ENCODE results near the gene ANAPC7.
"Not testable (repeated sequence)": the region's sequence is repeated elsewhere in the genome, so short reads cannot be mapped to it uniquely, and the experiment has no call there.

The ANAPC7 gene

DNA sequence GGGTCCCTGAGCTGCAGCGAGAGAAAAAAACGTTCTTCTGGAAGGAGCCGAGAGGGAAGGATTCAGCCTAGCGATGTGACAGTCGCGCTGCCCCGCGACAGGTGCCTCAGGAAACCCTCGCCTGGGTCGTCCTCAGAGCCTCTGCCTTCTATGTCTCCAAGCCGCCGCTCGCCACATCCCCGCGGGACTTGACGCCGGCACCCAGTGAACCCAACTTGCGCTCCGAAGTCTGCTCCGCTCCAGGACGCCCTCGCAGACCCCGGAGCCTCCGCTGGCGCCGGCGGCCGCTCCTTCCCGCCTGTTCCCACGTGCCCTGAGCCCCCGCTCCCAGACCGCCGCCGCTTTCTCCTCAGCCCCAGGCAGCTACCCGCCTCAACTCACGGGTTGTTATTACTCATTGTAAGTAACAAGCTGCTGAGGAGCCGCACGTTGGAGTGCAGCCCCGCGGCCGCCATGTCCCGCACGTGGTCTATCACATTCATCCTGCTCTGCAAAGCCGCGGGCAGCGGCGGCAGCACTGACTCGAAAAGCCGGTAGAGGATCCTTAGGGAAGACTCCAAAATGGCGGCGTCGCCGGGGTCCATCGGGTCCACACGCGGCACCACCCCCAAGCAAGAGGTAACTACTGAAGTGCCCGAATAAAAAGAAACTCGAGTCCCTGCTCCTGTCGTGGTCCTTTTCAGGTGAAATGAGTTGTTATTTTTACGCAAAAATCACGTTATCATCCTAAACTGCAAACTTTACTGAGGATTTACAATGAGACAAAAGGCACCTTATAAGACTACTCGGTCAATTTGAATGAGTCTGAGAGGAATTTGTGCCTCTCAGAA lies at the start of gene ANAPC7:
TSS of gene ANAPC7 (minus strand) at position 563 of the 830 bp plus-strand sequence. CDS start at position 482, 81 bp downstream.
- DNase-seq (ENCODE audit: low spot score): peak; percentile 94

GRCh38 chr12:110451263-110451662 lies 47.8 kb upstream of the ANAPC7 start:
- no peak for DNase-seq (ENCODE audit: low spot score)

DNA sequence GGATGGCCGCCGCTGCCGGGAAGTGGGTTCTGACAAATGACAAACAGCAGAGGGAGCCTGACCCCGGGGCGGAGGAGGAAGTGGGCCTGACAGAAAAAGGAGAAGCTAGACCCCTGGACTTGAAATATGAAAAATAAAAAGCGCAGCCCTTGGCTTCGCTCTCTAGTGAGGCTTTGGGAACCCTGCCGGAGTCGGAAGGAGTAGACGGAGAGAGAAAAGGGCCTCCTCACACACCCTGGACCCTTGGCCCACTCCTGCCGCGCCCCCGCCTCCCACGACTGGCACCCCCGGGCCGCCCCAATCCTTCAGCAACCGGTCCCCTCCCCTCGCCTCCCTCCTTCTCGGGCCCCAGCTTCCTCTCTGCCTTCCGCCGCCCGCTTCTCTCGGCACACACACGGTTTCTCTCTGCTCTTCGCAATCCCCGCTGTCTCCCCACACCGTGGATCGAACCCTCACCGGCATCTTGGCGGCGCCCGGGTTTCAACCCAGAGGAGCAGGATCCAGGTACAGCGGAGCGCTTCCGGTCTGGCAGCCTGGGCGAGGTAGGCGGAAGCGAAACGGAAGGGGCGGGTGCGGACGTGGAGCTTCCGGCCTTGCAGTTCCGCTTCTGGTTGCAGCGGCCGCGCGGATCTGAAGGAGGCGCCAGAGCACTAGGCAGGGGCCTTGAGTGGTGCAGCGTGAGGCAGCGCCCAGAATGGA lies 46.4 kb upstream of the ANAPC7 start, which contains the start of gene ARPC3:
TSS of gene ARPC3 (minus strand) at position 539 of the 699 bp plus-strand sequence. CDS start at position 462, 77 bp downstream.
- peak; percentile 91 for DNase-seq (ENCODE audit: low spot score)

GRCh38 chr12:110444455-110444854 lies 40.9 kb upstream of the ANAPC7 start:
- no peak for DNase-seq (ENCODE audit: low spot score)

DNA sequence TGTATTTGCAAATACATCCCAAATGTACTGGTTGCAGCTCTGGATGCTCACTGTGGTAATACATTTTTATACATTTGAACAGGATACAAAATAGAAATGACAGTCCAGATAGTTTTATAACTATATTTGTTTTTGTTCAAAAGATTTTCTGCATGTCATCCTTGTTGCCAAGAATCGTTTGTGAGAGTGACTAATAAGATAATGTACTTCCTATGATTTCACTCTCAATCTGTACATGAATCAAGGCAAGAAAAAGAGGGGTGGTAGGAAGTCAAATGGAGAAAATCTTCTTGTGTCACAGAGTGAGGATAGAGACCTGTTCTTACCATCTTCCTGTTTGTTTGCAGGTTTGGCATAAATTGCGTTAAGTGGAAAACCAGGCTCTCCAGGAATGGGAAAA lies 32.7 kb upstream of the ANAPC7 start:
- DNase-seq (ENCODE audit: low spot score): no peak

DNA sequence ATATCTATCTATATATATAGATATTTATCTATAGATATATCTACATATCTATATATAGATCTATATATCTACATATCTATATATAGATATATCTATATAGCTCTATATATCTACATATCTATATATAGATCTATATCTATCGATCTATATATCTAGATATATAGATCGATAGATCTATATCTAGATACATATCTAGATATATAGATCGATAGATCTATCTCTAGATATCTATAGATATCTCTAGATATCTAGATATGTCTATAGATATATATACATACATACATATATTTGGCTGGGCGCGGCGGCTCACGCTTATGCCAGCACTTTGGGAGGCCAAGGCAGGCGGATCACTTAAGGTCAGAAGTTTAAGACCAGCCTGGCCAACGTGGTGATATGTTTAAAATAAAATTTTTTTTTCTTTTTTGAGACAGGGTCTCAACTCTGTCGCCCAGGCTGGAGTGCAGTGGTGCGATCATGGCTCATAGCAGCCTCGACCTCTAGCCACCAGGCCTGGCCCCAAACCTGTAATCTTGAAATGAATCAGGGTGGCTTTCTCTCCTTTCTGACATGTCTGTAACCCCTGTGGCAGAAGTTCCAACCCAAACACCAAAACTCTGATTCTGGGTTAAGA lies 28.6 kb upstream of the ANAPC7 start:
- no peak for DNase-seq (ENCODE audit: low spot score)

DNA sequence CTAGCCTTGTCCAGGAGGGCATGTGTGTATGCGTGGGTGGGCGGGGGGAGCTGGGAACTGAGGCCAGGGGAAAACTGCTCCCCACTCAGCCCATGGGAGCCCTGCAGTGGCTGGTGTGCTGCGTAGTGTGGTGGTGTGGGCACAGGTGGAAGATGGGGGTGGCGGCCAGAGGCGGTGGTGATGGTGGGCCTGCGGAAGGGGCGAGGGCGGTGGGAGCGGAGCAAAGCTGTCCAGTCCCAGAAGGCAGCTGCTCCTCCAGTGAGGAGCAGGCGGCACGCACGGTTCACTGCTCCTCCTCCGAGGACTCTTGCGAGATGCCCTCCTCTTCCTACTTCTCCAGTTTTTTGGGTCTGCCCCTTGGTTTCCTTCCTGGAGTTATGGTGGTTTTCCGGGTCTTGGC lies 26.2 kb upstream of the ANAPC7 start:
- DNase-seq (ENCODE audit: low spot score): not testable (repeated sequence)

GRCh38 chr12:110426406-110426805 lies 22.9 kb upstream of the ANAPC7 start:
- no peak for DNase-seq (ENCODE audit: low spot score)

GRCh38 chr12:110424237-110424636 lies 20.7 kb upstream of the ANAPC7 start:
- no peak for DNase-seq (ENCODE audit: low spot score)

GRCh38 chr12:110421701-110422100 lies 18.2 kb upstream of the ANAPC7 start:
- no peak for DNase-seq (ENCODE audit: low spot score)

- no peak for DNase-seq (ENCODE audit: low spot score)
Observed at GRCh38 chr12:110421159-110421661, 17.7 kb upstream of the ANAPC7 start.

DNA sequence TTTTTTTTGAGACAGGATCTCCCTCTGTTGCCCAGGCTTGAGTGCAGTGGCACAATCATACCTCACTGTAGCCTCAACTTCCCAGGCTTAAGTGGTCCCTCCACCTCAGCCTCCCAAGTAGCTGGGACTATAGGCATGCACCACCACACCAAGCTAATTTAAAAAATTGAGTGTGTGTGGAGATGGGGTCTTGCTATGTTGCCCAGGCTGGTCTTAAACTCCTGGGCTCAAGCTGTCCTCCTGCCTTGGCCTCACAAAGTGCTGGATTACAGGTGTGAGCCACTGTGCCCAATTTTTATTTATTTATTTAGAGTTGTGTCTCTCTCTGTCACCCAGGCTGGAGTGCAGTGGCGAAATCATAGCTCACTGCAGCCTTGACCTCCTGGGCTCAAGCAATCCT lies 17.1 kb upstream of the ANAPC7 start:
- not testable (repeated sequence) for DNase-seq (ENCODE audit: low spot score)

DNA sequence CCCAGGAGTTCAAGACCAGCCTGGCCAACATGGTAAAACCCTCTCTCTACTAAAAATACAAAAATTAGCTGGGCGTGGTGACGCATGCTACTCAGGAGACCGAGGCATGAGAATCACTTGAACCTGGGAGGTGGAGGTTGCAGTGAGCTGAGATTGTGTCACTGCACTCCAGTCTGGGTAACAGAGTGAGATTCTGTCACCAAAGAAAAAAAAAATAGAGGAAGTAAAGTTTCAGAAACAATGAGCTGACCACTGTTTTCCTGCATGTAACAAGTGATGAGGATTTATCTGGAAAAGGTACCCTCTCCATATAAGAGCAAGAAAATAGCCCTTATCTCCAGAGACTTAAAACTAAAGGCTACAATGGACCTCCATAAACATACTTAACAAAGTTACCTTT lies 13.6 kb upstream of the ANAPC7 start:
- DNase-seq (ENCODE audit: low spot score): not testable (repeated sequence)

- DNase-seq (ENCODE audit: low spot score): not testable (repeated sequence)
Observed at GRCh38 chr12:110410086-110410485, 6.6 kb upstream of the ANAPC7 start.

GRCh38 chr12:110405126-110405662 lies 1.7 kb upstream of the ANAPC7 start:
- DNase-seq (ENCODE audit: low spot score): not testable (repeated sequence)

DNA sequence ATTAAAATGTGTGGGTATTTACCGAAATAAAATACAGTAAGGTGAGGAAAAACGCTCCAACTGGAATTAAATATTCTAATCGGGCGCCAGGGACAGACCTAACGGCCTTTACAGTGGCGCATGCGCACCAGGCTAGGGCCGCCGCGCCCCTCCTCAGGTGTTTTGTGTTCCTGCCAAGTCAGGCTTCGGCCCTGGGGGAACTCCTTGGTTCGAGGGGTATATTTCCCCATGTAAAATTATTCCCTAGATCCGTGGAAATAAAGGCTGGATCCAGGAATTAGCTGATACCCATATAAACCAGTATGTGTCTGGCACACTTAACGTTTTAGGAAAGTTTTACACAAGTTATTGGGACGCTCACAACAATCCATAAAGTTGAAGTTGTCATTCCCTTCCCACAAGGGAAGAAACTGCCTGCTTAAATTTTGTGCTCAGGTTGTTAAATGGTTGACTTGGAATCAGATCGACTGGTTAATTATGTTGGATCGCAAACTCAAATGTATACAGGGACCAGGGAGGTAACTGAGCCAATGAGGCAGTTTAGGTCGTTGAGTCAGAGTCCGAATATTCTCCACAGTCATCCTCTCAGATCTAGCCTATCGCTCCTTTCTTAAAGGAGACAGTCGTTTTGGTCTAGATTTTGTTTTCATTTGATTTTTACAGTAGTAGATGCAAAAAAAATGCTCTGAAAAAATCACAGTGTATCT lies 621 bp upstream of the ANAPC7 start:
- DNase-seq (ENCODE audit: low spot score): peak; percentile 75

- no peak for DNase-seq (ENCODE audit: low spot score)
Observed at GRCh38 chr12:110382683-110383082, 20.8 kb downstream of the ANAPC7 start.

GRCh38 chr12:110379631-110380030 lies 23.9 kb downstream of the ANAPC7 start:
- DNase-seq (ENCODE audit: low spot score): peak; percentile 59

- peak; percentile 51 for DNase-seq (ENCODE audit: low spot score)
Observed at GRCh38 chr12:110379197-110379596, 24.3 kb downstream of the ANAPC7 start.

- DNase-seq (ENCODE audit: low spot score): not testable (repeated sequence)
Observed at GRCh38 chr12:110378131-110378790, 25.2 kb downstream of the ANAPC7 start.

Measured in hepatic stellate cell (primary cell).